AG09309 (cell line): Measurements from ENCODE around the gene PRDM4.
"Not testable (repeated sequence)": the region's sequence is repeated elsewhere in the genome, so short reads cannot be mapped to it uniquely, and the experiment has no call there.

ENCODE experiments used
- DNase-seq: peaks from one replicate; pipeline ENCODE4 v3.0.0-alpha.2; 2010; ENCODE audit warnings: low read depth
- H3K4me3 ChIP-seq: 2 replicates; pipeline ENCODE4 v1.5.1; 2011; ENCODE audit warnings: mild to moderate bottlenecking, low read depth, low read length, moderate library complexity; ENCODE audit not compliant: control insufficient read depth
- CTCF ChIP-seq: IDR thresholded peaks from 2 replicates; pipeline ENCODE4 v1.5.1; 2011; ENCODE audit warnings: mild to moderate bottlenecking, low read depth, low read length, inconsistent platforms; ENCODE audit not compliant: insufficient read depth, control insufficient read depth; ENCODE audit errors: missing control alignments

Gene PRDM4

GRCh38 chr12:107704041-107704440 is 56.9 kb downstream of the PRDM4 start:
- no peak overlapping the region for H3K4me3 ChIP-seq
- no peak for DNase-seq
- TF ChIP-seq CTCF: no peak

GRCh38 chr12:107702106-107702505 is 58.8 kb downstream of the PRDM4 start:
- H3K4me3 ChIP-seq: no peak overlapping the region
- no peak for DNase-seq
- TF ChIP-seq CTCF: no peak

GRCh38 chr12:107695772-107696171 is 65.2 kb downstream of the PRDM4 start:
- TF ChIP-seq CTCF: peak; percentile 38
- not testable (repeated sequence) for DNase-seq, H3K4me3 ChIP-seq

GRCh38 chr12:107685360-107686248 is 75.3 kb downstream of the PRDM4 start, which contains the start of gene PWP1:
Gene PWP1, plus strand, starts transcription at chr12:107685799. Its CDS starts 101 bp downstream, at chr12:107685900.
- peak within 1 kb of the TSS; percentile 99 for H3K4me3 ChIP-seq
- peak; percentile 77 for DNase-seq
- no peak for TF ChIP-seq CTCF

GRCh38 chr12:107684990-107685359 is 76.0 kb downstream of the PRDM4 start:
- H3K4me3 ChIP-seq: peak overlapping the region; percentile 99
- no peak for TF ChIP-seq CTCF
- no peak for DNase-seq

- H3K4me3 ChIP-seq: no peak overlapping the region
- DNase-seq: no peak
- TF ChIP-seq CTCF: no peak
Measured at GRCh38 chr12:107684029-107684795, 76.7 kb downstream of the PRDM4 start.
